Osteocyte (in vitro differentiated cells): ENCODE measurements around the gene RAET1L. TPM values are rescaled to one million over a fixed set of nuclear protein-coding genes. Genes with fewer than 3 reads are reported as not detected.
"Not testable (repeated sequence)": the region's sequence is repeated elsewhere in the genome, so short reads cannot be mapped to it uniquely, and the experiment has no call there.

ENCODE experiments used
- DNase-seq: peaks from one replicate; pipeline ENCODE4 v3.0.0; 2021; ENCODE audit warnings: mixed read lengths; ENCODE audit not compliant: unreplicated experiment; ENCODE audit errors: extremely low spot score
- H3K27ac Mint-ChIP-seq: one replicate; pipeline ENCODE4 v1.8.0; 2021; ENCODE audit warnings: mild to moderate bottlenecking, mixed read lengths; ENCODE audit not compliant: unreplicated experiment
- H3K27me3 Mint-ChIP-seq: one replicate; pipeline ENCODE4 v1.8.0; 2021; ENCODE audit warnings: mixed read lengths; ENCODE audit not compliant: unreplicated experiment
- H3K36me3 Mint-ChIP-seq: one replicate; pipeline ENCODE4 v1.8.0; 2021; ENCODE audit warnings: mixed read lengths; ENCODE audit not compliant: unreplicated experiment
- H3K4me1 Mint-ChIP-seq: one replicate; pipeline ENCODE4 v1.8.0; 2021; ENCODE audit warnings: mixed read lengths; ENCODE audit not compliant: unreplicated experiment
- H3K4me3 Mint-ChIP-seq: one replicate; pipeline ENCODE4 v1.8.0; 2021; ENCODE audit warnings: mild to moderate bottlenecking, moderate library complexity, mixed read lengths; ENCODE audit not compliant: unreplicated experiment
- H3K9me3 Mint-ChIP-seq: one replicate; pipeline ENCODE4 v1.8.0; 2021; ENCODE audit warnings: mixed read lengths; ENCODE audit not compliant: unreplicated experiment
- long read RNA-seq: library from polyadenylated mRNA; unstranded; transcript quantifications from one replicate; pipeline ENCODE4 v2.0.0, GENCODE V29; 2021
- total RNA-seq: library from RNA; stranded (reverse); gene quantifications from 2 replicates; pipeline ENCODE4 v1.2.1, GENCODE V29; 2021
- TF ChIP-seq, protein P1 (sequence below): fragments of 200-600 bp; sonication (generic); IDR thresholded peaks from 2 replicates; pipeline ENCODE4 v1.5.0; 2021; ENCODE audit warnings: antibody characterized with exemption, mild to moderate bottlenecking, moderate library complexity

The RAET1L gene, protein sequence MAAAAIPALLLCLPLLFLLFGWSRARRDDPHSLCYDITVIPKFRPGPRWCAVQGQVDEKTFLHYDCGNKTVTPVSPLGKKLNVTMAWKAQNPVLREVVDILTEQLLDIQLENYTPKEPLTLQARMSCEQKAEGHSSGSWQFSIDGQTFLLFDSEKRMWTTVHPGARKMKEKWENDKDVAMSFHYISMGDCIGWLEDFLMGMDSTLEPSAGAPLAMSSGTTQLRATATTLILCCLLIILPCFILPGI
- not detected in 2 replicates for total RNA-seq
- long read RNA-seq = 0 reads

DNA sequence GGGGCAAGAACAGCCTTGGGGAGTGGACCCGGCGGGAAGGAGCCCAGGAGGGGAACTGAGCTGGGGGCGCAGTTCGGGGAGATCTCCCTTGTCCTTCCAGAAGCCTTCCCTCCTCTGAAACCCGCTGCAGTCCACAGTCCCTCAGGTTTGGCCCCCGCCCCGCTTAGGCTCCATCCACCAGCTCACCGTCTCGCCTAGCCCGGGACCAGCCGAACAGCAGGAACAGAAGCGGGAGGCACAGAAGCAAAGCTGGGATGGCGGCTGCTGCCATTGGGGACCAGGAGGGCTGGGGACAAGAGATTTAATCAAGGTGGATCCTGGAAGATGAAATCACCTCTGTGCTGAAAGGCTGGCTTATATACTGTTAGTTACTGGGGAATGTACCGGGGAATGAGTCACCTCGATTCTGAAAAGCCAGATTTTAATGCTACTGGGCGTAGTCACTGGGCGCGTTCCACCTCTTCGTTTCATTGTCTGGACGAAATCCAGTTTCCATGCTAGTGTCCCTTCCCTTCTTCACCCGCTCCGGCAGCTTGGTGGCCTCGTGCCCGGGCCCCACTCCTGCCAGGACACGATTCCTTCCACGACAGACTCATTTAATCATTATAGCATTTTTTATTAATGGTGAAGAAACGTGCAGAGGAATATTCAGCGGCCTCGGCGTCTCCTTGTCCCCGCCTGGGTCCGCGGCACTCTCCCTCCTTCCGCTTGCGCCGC is at the start of gene RAET1L:
Gene RAET1L (minus strand): TSS at position 332 of the 717 bp plus-strand sequence. CDS start 61 bp downstream, at position 271.
- Mint-ChIP-seq H3K4me1 (no peaks in the 10 kb centered on the region), H3K36me3 (no peaks in the 10 kb centered on the region), H3K4me3 (no peak within 1 kb of the TSS), H3K9me3 (no peaks in the 10 kb centered on the region), H3K27ac (no peak within 1 kb of the TSS), H3K27me3 (peaks cover 49% of the 10 kb centered on the region)
- TF ChIP-seq, protein P1, sequence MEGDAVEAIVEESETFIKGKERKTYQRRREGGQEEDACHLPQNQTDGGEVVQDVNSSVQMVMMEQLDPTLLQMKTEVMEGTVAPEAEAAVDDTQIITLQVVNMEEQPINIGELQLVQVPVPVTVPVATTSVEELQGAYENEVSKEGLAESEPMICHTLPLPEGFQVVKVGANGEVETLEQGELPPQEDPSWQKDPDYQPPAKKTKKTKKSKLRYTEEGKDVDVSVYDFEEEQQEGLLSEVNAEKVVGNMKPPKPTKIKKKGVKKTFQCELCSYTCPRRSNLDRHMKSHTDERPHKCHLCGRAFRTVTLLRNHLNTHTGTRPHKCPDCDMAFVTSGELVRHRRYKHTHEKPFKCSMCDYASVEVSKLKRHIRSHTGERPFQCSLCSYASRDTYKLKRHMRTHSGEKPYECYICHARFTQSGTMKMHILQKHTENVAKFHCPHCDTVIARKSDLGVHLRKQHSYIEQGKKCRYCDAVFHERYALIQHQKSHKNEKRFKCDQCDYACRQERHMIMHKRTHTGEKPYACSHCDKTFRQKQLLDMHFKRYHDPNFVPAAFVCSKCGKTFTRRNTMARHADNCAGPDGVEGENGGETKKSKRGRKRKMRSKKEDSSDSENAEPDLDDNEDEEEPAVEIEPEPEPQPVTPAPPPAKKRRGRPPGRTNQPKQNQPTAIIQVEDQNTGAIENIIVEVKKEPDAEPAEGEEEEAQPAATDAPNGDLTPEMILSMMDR = no peak
- no peak for DNase-seq

DNA sequence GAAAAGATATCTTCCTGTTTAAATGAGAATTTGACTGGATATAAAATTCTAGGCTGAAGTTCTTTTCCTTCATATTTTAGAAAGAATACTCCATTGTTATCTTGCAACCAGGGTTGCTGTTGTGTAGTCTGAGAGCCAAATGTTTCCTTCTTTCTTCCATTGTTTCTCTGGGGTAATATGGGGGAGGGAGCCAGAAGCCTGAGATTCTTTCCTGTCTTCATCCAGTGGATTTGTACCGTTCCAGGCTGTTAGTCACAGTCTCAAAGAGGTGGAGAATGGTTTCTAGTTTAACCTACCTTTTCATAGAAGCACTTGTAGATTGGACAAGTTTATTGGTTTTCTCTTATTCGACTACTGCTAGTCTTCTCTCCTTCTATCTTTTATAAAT is 49.7 kb upstream of the RAET1L start:
- TF ChIP-seq, protein P1 = no peak
- Mint-ChIP-seq H3K9me3 (no peaks in the 10 kb centered on the region), H3K4me3 (no peak overlapping the region), H3K27ac (no peak overlapping the region), H3K36me3 (no peaks in the 10 kb centered on the region), H3K4me1 (peaks cover 3% of the 10 kb centered on the region), H3K27me3 (peaks cover 16% of the 10 kb centered on the region)
- no peak for DNase-seq

DNA sequence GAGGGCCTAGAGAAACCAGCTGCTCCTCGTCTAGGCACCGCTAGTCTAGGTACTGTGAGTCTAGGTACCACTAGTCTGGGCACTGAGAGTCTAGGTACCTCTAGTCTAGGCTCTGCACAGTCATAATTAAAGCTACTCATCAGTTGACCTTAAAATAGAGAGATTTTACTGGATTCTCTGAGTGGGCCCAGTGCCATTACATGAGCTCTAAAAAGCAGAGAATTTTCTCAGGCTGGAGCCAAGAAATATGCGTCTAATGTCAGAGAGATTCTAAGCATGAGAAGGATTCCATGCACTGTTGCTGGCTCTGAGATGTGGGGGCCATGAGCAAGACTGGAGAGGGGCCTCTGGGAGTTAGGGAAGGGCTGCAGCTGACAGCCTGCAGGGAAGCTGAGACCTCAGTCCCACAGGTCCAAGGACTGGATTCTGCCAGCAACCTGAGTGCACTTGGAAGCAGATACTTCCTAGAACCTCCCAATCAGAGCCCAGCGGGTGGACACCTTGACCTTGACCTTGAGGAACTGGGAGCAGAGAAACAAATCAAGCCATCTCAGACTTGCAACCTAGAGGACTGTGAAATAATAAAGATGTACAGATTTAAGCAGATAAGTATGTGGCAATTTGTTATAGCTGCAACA is 49.2 kb upstream of the RAET1L start:
- H3K27ac Mint-ChIP-seq, DNase-seq, H3K9me3 Mint-ChIP-seq, H3K4me1 Mint-ChIP-seq, H3K4me3 Mint-ChIP-seq, H3K36me3 Mint-ChIP-seq: not testable (repeated sequence)
- H3K27me3 Mint-ChIP-seq = peaks cover 16% of the 10 kb centered on the region

DNA sequence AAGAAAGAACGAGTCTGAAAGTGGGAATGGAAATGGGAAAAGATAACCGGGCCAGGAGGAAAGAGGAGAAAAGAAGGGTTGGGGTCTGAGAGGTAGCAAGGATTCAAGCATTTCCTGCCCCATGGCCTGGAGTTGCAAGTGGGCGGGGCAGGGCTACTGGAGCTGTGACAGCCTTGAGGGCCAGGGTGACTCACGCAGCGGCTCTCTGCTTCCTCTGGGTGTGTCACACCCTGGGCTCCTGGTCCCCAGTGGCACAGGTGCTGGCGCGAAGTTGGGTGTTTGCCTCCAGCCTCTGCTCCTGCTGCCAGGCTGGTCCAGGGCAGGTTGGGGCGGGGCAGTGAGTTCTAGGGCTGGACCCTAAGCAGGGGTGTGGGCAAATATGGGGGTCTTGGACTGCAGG is 46.9 kb upstream of the RAET1L start:
- H3K27ac Mint-ChIP-seq = no peak overlapping the region
- no peaks in the 10 kb centered on the region for H3K9me3 Mint-ChIP-seq
- peaks cover 9% of the 10 kb centered on the region for H3K27me3 Mint-ChIP-seq
- TF ChIP-seq, protein P1 = no peak
- no peak overlapping the region for H3K4me3 Mint-ChIP-seq
- H3K4me1 Mint-ChIP-seq = peaks cover 7% of the 10 kb centered on the region
- no peaks in the 10 kb centered on the region for H3K36me3 Mint-ChIP-seq
- no peak for DNase-seq

DNA sequence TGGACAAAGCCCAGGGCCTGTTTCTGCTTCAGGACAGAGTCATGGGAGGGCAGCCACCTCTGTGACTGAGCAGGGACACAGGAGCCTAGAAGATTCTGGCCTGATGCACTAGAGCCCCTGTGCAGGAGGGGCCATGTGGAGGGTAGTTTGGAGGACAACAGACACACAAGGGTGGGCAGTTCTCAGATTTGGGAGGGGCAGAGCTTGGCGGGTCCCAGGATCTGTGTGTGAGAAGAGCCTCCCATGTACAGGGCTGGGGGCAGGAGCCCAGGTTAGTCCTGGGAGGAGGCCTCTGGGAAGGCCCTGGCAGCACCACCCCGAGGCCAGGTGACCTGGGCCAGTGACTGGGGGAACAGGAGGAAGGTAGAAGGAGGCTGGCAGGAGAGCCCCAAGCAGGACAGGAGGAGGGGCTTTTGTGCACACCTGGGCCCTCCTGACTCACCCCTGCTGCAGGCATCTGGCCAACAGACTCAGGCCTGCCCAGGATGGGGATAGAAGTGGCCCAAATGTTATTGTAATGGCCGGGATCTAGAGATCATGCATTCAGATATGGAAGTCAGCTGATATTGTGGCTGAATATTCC is 45.0 kb upstream of the RAET1L start:
- Mint-ChIP-seq H3K4me3 (no peak overlapping the region), H3K9me3 (no peaks in the 10 kb centered on the region), H3K27ac (no peak overlapping the region), H3K4me1 (peaks cover 7% of the 10 kb centered on the region), H3K27me3 (peaks cover 5% of the 10 kb centered on the region), H3K36me3 (no peaks in the 10 kb centered on the region)
- DNase-seq = no peak
- TF ChIP-seq, protein P1 = no peak
